ENCODE results near the gene UBAP2L. TPM values are rescaled to one million over a fixed set of nuclear protein-coding genes. Genes with fewer than 3 reads are reported as not detected.

The UBAP2L gene
- total and polyA plus RNA-seq, 10 of the 15 experiments (the other 5 are each of a cell fraction or from before 2014, with no cell fraction given): 49.9 to 198 (median 152) TPM

- TF ChIP-seq E2F8 (IDR thresholded peaks at IDR 0.05; ENCODE audit: low read depth, partially characterized antibody): no peak
- TF ChIP-seq BMI1 (IDR thresholded peaks at IDR 0.05; ENCODE audit: borderline replicate concordance): no peak
- TF ChIP-seq TARDBP (IDR thresholded peaks at IDR 0.05; ENCODE audit: borderline replicate concordance): no peak; the same call in 1 of the 2 replicates
- TF ChIP-seq USF2 (IDR thresholded peaks at IDR 0.05; ENCODE audit: borderline replicate concordance, low read depth, low read length): no peak
- no peak for TF ChIP-seq ZBTB11 (CRISPR knock-in tag; IDR thresholded peaks at IDR 0.05)
- no peak for TF ChIP-seq HSF1 (IDR thresholded peaks at IDR 0.05; ENCODE audit: low read depth, low read length)
- no peak for TF ChIP-seq E2F4 (IDR thresholded peaks at IDR 0.05; ENCODE audit: low read depth, low read length)
- TF ChIP-seq USF1 (IDR thresholded peaks at IDR 0.05; ENCODE audit: borderline replicate concordance, extremely low read length, insufficient read depth, low read depth, low read length): no peak
- TF ChIP-seq IRF3 (IDR thresholded peaks at IDR 0.05): no peak
- TF ChIP-seq SP1 (IDR thresholded peaks at IDR 0.05; ENCODE audit: low read depth, low read length): no peak
- TF ChIP-seq RUNX3 (IDR thresholded peaks at IDR 0.05; ENCODE audit: low read length): no peak
- no peak for TF ChIP-seq RELB (IDR thresholded peaks at IDR 0.05; ENCODE audit: low read depth)
- no peak for TF ChIP-seq NFYB (IDR thresholded peaks at IDR 0.05; ENCODE audit: insufficient read depth, low read depth, low read length)
- no peak for TF ChIP-seq SREBF2 (IDR thresholded peaks at IDR 0.05; ENCODE audit: low read length)
Measured at GRCh38 chr1:154221278-154222001, 685 bp downstream of the UBAP2L start (continued).
